GM21529 (cell line): ENCODE results near the gene LDAH.
"Not testable (repeated sequence)": the region's sequence is repeated elsewhere in the genome, so short reads cannot be mapped to it uniquely, and the experiment has no call there.

ENCODE experiments used
- ATAC-seq: cut with Tn5 transposase; IDR thresholded peaks from one replicate; pipeline ENCODE4 v1.9.1; 2021; ENCODE audit not compliant: unreplicated experiment

Gene LDAH

DNA sequence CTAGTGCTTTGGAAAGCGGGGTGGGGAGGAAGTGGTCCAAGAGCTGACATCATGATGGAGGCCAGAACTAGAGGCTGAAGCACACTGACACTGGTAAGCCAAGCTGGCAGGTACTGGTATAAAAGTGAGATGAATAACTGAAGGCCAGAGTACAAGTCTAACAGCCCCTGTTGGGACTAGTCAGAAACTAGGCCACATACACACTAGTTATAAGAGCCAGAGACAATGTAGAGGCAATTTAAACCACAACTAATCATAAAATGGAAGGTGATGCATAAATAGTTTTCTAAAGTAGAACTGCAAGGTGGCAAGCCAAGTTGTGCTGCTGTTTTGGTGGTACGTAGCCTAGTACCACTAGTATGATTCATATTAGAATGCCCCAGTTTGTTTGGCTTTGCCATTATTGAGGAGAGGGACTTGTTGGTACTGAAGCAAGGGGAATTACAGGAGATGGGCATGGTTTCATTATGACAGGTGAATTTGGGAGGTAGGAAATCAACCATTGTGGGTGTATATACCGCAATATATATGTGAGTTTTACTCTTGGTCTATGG, 98.3 kb downstream of the LDAH start:
- no peak for ATAC-seq

DNA sequence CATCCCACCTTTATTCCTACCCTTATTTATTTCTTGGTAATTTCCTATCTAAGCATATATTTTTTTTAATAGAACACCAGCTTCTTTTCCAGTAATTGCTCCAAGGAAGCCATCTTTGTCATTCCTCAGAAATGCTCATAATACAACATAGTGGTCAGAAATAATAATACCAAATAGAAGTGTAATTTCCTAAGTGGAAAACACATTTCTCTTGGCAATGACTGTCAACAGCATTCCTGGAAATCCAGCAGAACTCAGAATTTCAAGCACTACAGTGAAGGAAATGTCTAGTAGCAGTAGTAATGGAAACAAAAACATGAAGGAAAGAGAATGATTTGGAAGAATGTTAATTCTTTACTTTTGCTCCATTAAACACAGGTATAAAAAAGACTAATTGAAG, 99.4 kb downstream of the LDAH start:
- no peak for ATAC-seq

DNA sequence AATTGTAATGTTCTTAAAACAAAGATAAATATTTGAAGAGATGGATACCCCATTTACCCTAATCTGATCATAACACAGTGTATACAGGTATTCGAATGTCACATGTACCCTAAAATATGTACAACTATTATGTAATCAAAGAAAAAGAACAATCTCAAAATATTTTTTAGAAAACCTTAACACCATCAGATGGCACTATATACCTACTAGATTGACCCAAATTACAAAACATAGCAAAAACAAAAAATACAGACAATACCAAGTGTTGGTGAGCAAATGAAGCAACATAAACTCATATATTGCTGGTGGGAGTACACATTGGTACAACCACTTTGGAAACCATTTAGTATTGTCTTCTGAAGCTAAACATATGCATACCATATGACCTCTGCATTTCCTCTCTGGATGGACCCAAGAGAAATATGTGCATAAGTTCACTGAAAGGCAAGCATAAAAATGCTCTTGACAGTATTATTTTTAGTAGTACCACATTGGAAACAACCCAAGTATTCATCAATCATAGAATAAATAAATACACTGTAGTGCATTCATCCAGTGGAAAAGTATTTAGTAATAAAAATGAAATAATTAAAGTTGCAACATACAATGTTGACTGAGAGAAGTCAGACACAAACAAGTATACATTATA, 100.2 kb downstream of the LDAH start:
- no peak for ATAC-seq

DNA sequence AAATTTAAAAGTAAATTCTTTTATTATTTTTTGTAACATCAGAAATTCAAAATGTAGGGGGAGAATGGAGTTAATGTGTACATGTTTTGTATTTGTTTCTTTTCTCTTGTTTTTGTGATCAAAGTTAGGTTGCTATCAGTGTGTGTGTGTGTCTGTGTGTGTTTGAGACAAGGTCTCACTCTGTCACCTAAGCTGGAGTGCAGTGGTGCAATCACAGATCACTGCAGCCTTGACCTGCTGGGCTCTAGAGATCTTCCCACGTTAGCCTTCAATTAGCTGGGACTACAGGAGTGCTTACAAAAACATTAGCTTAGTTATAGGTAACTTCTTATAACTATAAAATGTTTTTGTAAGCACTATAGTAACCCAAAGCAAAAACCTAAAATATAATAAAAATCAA, 105.3 kb downstream of the LDAH start:
- no peak for ATAC-seq

DNA sequence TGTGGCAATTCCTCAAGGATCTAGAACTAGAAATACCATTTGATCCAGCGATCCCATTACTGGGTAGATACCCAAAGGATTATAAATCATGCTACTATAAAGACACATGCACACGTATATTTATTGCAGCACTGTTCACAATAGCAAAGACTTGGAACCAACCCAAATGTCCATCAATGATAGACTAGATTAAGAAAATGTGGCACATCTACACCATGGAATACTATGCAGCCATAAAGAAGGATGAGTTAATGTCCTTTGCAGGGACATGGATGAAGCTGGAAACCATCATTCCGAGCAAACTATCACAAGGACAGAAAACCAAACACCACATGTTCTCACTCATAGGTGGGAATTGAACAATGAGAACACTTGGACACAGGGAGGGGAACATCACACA, 106.7 kb downstream of the LDAH start:
- ATAC-seq = not testable (repeated sequence)

DNA sequence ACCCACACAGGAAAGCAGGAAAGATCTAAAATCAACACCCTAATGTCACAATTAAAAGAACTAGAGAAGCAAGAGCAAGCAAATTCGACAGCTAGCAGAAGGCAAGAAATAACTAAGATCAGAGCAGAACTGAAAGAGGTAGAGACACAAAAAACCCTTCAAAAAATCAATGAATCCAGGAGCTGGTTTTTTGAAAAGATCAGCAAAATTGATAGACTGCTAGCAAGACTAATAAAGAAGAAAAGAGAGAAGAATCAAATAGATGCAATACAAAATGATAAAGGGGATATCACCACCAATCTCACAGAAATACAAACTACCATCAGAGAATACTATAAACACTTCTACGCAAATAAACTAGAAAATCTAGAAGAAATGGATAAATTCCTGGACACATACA, 108.5 kb downstream of the LDAH start:
- not testable (repeated sequence) for ATAC-seq

DNA sequence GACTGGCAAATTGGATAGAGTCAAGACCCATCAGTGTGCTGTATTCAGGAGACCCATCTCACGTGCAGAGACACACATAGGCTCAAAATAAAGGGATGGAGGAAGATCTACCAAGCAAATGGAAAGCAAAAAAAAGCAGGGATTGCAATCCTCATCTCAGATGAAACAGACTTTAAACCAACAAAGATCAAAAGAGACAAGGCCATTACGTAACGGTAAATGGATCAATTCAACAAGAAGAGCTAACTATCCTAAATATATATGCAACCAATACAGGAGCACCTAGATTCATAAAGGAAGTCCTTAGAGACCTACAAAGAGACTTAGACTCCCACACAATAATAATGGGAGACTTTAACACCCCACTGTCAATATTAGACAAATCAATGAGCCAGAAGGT, 109.3 kb downstream of the LDAH start:
- ATAC-seq = not testable (repeated sequence)

DNA sequence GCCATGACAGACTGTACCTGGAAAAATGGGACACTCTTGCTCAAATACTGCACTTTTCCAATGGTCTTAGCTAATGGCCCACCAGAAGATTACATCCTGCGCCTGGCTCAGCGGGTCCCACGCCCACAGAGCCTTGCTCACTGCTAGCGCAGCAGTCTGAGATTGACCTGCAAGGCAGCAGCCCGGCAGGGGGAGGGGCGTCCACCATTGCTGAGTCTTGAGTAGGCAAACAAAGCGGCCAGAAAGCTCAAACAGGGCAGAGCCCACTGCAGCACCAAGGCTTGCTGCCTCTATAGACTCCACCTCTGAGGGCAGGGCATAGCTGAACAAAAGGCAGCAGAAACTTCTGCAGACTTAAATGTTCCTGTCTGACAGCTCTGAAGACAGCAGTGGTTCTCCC, 111.3 kb downstream of the LDAH start:
- ATAC-seq = not testable (repeated sequence)

DNA sequence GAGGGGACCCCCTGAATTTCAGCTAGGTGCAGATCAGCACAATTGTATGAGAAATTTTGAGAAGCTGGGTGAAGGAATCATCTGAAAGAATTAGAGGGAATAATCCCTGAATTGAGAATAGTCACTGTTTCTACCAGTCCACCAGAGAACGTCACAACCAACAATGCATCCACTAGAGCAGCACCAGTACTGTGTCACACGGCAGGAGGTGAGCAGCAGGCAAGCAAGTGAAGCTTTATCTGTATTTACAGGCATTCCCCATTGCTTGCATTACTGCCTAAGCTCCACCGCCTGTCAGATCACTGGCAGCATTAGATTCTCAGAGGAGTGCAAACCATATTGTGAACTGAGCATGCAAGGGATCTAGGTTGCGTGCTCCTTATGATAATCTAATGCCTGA, 115.3 kb downstream of the LDAH start:
- no peak for ATAC-seq

DNA sequence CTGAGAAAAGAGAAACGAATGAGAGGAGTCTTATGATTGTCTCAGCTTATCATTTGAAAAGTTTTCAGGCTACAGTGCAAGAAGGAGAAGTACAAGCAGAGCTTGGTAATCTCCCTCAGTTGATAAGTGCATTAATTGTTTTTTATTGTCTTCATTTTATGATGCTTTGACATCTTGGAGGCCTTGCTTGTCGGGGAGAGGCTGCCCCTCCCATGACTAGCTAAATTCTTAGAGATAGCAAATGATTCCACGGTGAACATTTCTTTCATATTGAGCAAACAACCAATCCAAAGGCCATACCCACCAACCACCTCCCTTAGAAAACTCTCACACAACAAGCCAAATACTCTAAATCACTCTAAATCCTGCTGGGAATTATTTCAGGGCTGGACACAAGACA, 116.1 kb downstream of the LDAH start:
- no peak for ATAC-seq

DNA sequence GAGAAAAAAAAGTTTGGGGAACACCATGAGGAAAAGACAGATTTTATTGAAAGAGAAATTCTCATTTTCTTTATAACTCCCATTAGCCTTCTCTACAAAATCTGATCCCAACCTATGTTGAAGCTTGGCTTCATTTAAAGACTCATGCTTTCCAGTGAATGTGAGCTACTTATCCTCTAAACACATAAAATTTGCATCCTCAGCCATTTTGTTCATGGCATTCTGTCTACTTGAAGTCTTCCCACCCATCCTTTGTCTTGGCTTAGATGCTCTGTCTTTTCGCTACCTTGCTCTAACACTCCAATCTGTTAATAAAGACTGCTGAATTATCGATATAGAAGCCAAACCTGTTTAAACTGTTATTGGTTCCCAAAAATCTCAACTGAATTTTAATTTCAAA, 116.7 kb downstream of the LDAH start:
- no peak for ATAC-seq

DNA sequence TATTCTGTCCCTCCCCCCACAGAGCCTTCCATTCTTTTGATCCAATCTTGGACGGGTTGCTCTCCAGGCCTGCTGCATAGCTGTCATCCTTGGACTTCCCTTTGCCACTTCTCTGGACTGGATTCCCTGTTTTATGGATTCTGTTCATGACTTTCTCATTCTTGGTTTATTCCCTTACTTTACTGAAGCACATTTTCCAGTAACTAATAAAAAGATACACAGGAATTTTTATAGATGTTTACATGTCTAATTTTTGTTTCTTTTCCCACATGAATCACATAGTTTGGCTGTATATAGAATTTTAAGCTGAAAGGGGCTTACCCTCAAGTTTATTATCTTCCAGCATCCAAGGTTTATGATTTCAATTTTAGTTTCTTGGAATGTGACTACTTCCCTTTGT, 118.0 kb downstream of the LDAH start:
- ATAC-seq = no peak

DNA sequence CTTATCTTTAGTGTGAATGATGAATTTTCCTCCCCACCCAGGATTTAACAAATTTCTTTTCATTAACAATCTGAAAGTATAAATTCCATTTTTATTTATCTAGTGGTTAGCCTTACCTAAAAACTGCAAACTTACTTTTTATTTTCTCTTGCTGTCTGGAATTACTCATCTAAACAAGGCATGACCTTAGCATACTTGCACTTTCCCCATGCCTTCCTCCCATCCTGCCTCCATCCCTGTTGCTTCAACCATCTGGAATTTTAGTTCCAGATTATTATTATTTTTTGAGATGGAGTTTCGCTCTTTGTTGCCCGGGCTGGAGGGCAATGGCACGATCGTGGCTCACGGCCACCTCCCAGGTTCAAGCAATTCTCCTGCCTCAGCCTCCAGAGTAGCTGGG, 120.3 kb downstream of the LDAH start:
- ATAC-seq = no peak

DNA sequence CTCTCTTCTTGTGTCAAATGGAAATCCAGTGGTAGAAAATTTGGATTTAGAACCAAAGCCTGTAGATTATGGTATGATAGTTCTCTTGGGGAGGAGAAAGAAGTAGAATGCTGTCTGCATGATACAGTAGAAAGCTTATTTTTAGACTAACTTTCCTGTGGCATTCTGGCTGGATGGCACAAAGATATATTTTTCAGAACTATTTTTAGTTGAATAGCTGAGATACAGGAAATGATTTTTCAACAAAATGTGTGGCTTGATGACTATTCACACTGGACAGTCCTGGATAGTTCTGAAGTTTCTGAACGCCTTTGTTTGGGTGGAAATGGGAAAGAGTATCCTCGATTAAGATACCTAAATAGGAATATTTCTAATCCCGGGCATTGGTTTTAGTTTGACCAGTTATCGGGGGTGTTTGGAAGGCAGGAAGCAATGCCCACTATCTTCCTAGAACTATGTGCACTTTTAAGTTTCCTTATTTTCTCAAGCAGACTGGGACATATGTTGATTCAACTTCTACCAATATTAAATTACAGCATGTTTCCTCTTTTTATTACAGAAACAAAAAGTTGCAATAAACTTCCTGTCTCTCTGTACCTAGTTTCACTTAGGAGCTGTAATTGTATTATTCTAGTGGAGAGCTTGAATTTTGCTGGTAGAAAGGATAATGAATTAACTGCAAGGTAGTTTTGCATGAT, 123.8 kb downstream of the LDAH start:
- ATAC-seq = no peak

DNA sequence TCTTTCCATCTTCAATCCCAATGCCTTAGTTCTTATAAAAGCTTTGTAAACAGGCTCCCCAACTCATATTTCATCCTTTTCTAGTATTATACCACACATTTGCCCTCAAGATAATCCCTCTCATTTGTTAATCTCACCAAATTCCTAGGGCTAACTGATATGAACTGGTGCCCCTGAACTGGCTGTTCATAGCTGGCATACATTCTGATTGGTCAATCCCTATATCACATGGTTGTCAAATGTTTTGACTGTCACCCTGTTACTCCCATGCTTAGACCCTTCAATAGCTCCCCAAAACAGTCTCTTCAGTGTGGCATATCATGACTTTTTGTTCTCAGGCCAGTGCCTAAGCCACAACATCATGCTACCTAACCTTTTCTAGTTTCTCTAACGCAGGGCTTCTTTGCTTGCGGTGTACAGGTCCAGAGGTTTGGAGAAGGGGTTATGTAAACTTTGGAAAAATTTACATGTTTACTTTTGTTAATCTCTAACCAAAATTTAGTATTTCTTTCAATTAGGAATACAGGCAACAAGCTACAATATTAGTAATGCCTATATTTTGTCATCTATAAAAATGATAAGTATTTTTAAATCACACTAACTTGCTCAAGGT, 125.5 kb downstream of the LDAH start:
- ATAC-seq = no peak

DNA sequence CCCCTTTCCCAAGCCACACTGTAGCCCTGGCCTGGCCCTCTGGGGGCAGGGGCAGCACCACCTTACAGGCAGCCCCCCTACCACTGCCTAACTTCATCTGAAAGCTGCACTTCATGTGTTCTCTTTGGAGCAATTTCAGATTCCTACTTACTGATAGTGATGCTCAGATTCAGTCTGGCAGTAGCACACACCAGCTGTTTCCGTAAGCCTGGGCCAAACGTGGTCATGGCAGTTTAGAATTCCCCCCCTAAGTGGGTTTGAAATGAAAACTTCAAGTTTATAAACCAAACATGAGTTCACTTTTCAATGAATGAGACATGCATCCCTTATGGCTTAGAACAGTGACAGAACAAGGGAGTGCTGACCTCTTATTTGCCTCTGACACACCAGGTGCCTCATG, 126.5 kb downstream of the LDAH start:
- no peak for ATAC-seq

DNA sequence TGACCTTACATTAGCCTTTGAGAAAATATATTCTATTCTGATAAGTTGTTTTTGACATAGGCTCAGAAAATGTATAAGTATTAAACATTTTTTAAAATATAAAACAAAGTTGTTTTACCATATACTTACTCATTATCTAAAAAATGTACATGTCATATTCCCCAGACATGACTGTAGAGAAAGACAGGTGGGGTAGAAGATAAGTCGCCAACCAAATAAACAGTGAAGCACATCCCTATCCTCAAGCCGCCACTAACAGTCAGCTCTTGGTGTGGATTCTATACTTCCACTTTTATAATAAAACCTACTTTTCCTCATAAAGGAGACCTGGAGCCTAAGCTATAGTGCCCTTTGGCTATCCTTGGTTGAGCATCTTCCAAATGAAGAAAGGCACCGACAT, 129.6 kb downstream of the LDAH start:
- ATAC-seq = no peak

DNA sequence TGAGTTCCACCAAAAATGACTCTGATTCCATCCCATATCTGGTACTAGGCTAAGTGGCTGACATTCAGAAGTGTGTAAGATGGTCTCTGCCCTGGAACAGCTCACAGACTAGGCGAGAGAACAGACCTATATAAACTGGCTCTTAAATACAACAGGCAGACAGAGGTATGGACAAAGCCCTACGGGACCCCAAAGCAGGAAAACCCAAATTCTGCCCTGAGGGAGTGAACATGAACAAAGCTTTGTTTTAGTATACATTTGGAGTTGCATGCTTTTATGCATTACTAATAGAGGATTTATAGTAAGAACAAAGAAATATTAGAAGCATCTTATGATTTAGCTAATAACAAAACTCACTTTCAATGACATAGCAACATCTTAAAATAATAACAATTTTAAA, 130.8 kb downstream of the LDAH start:
- no peak for ATAC-seq

DNA sequence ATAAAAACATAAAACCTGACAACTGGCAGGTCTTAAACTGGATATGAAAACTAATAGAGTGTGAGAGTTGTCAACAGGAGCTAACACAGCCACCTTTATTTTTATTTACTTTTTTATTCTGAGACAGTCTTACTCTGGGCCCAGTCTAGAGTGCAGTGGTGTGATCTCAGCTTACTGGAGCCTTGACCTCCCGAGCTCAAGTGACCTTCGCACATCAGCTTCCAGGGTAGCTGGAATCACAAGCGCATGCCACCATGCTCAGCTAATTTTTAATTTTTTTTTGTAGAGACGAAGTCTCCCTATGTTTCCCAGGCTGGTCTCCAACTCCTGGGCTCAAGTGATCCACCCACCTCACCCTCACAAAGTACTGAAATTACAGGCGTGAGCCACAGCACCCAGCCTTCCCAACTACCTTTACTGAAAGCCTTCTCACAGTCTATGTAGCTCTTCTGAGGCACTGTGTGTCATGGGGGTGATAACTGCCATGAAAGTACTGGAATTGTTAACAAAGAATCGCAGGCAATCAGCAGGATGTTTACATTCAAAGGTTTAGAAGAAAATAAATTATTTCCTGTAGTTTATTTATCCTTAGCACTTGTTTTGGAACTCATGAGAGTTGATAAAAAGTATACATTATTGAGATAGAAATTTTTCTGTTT, 131.7 kb downstream of the LDAH start:
- no peak for ATAC-seq

DNA sequence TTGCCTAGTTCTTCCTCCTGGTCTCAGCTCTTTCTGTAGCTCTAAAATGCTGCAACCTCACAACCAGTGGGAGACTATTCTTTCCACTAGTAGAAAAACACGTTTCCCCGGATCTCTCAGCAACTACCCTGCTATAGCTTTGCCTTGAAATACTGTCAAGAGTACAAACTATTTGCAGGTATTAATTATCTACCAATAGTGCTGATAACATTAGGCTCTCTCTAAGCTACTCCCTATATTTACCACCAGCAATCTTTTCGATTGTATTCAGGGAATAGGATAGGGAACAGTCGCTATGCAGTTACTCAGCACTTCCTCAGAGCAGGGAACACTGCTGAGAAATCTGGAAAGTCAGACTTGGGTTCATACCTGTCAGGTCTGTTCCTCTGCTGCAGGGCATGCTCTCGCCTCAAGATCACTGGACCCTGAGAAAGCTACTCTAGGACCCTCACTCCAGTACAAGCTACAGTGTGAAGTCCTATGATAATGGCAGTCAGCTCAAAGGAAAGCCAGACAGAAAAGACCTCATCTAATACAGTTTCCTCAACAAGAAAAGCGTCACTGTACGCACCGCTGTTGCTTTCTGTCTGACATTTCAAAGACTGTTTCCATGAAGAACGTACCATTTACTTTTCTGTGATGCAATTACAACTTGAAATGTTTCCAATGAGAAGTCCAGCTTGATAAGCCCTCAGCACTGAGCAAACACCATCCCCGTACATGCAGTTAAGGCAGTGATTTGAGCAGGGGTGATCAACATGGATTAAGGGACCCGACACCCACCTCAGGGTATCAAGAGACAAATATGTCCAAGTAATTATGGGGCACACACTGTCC, 133.3 kb downstream of the LDAH start:
- ATAC-seq = no peak
